GM19099 (cell line): ENCODE results near the gene SIGLECL1.

Source experiments
- POLR2A ChIP-seq: IDR thresholded peaks from 3 replicates; pipeline ENCODE4 v1.6.1; 2011; ENCODE audit warnings: low read depth; ENCODE audit not compliant: insufficient read length; ENCODE audit errors: extremely low read depth

The SIGLECL1 gene

GRCh38 chr19:51242881-51243630 is 7.8 kb upstream of the SIGLECL1 start:
- no peak for TF ChIP-seq POLR2A

- no peak for TF ChIP-seq POLR2A
Measured at GRCh38 chr19:51246164-51246552, 4.7 kb upstream of the SIGLECL1 start.

- TF ChIP-seq POLR2A = no peak
Measured at GRCh38 chr19:51247972-51248590, 2.8 kb upstream of the SIGLECL1 start.

- no peak for TF ChIP-seq POLR2A
Measured at GRCh38 chr19:51251468-51251820, 564 bp downstream of the SIGLECL1 start.

- TF ChIP-seq POLR2A = no peak
Measured at GRCh38 chr19:51252306-51253079, 1.6 kb downstream of the SIGLECL1 start.

- TF ChIP-seq POLR2A = no peak
Measured at GRCh38 chr19:51253088-51253806, 2.4 kb downstream of the SIGLECL1 start.

GRCh38 chr19:51256155-51256625 is 5.3 kb downstream of the SIGLECL1 start:
- TF ChIP-seq POLR2A = no peak

- TF ChIP-seq POLR2A = no peak
Measured at GRCh38 chr19:51257471-51257870, 6.6 kb downstream of the SIGLECL1 start.

GRCh38 chr19:51258165-51259160 is 7.6 kb downstream of the SIGLECL1 start:
- TF ChIP-seq POLR2A = no peak

GRCh38 chr19:51259348-51260245 is 8.7 kb downstream of the SIGLECL1 start:
- no peak for TF ChIP-seq POLR2A

- TF ChIP-seq POLR2A = no peak
Measured at GRCh38 chr19:51263808-51264207, 12.9 kb downstream of the SIGLECL1 start.

GRCh38 chr19:51271067-51271466 is 20.2 kb downstream of the SIGLECL1 start:
- no peak for TF ChIP-seq POLR2A

GRCh38 chr19:51272183-51272810 is 21.4 kb downstream of the SIGLECL1 start:
- no peak for TF ChIP-seq POLR2A
